OCI-LY7 (cell line): ENCODE measurements around the gene SUSD4. TPM values are rescaled to one million over a fixed set of nuclear protein-coding genes. Genes with fewer than 3 reads are reported as not detected.

ENCODE experiments used
- BruUV-seq: library from RNA; stranded (reverse); fragments of 400-500 nt; replicated peaks from 2 replicates; lab custom pipeline; 2021; lab: Mats Ljungman, UMichigan
- CTCF ChIA-PET: fragments of 300-600 bp; sonication (Branson Sonifier 250); formaldehyde crosslinking; loops from one replicate; lab custom pipeline; 2022; ENCODE audit warnings: antibody characterized with exemption; ENCODE audit not compliant: unreplicated experiment; lab: Charles Lee
- POLR2A ChIA-PET: fragments of 300-600 bp; sonication (Branson Sonifier 250); formaldehyde crosslinking; loops from one replicate; lab custom pipeline; 2022; ENCODE audit warnings: antibody characterized with exemption; lab: Charles Lee
- DNase-seq: peaks from one replicate; pipeline ENCODE4 v3.0.0-alpha.2; 2015; ENCODE audit warnings: low spot score
- H2AFZ ChIP-seq: fragments of 200-600 bp; sonication (generic), shearing (Covaris generic); 2 replicates; pipeline ENCODE4 v1.6.1; 2014; ENCODE audit warnings: mild to moderate bottlenecking, antibody characterized with exemption, low read length, moderate library complexity
- H3K27ac ChIP-seq: fragments of 200-600 bp; sonication (generic); 2 replicates; pipeline ENCODE4 v1.5.1; 2014; ENCODE audit warnings: mixed run types, low read depth, mild to moderate bottlenecking, moderate library complexity, low read length, inconsistent platforms; ENCODE audit not compliant: poor library complexity, severe bottlenecking
- H3K36me3 ChIP-seq: fragments of 200-600 bp; sonication (generic); 2 replicates; pipeline ENCODE4 v1.6.1; 2014; ENCODE audit warnings: mild to moderate bottlenecking, antibody characterized with exemption, low read length, moderate library complexity, mixed read lengths; ENCODE audit not compliant: insufficient read depth
- H3K4me1 ChIP-seq: fragments of 200-600 bp; sonication (generic); 2 replicates; pipeline ENCODE4 v1.5.1; 2014; ENCODE audit warnings: mild to moderate bottlenecking, low read length; ENCODE audit not compliant: insufficient read depth, poor library complexity, severe bottlenecking
- H3K4me2 ChIP-seq: fragments of 200-600 bp; sonication (generic); 2 replicates; pipeline ENCODE4 v1.6.1; 2014; ENCODE audit warnings: mild to moderate bottlenecking, low read length
- H3K4me3 ChIP-seq: fragments of 200-600 bp; sonication (generic); 2 replicates; pipeline ENCODE4 v1.5.1; 2014; ENCODE audit warnings: mild to moderate bottlenecking, low read depth, low read length; ENCODE audit not compliant: poor library complexity, severe bottlenecking
- H3K79me2 ChIP-seq: fragments of 200-600 bp; sonication (generic); 2 replicates; pipeline ENCODE4 v1.6.1; 2016; ENCODE audit warnings: low read depth, mild to moderate bottlenecking, low read length, moderate library complexity, mixed read lengths; ENCODE audit not compliant: insufficient read depth
- H3K9me2 ChIP-seq: fragments of 200-600 bp; sonication (generic); 2 replicates; pipeline ENCODE4 v1.6.1; 2016; ENCODE audit warnings: mild to moderate bottlenecking, low read length, mixed read lengths; ENCODE audit not compliant: insufficient read depth
- H3K9me3 ChIP-seq: fragments of 200-600 bp; sonication (generic); 2 replicates; pipeline ENCODE4 v1.6.1; 2014; ENCODE audit warnings: mild to moderate bottlenecking, mixed run types, low read length, mixed read lengths
- H4K20me1 ChIP-seq: fragments of 200-600 bp; sonication (generic); 2 replicates; pipeline ENCODE4 v1.6.1; 2014; ENCODE audit warnings: mild to moderate bottlenecking, antibody characterized with exemption, low read length, moderate library complexity, mixed read lengths; ENCODE audit not compliant: insufficient read depth
- CTCF ChIP-seq: fragments of 200-600 bp; sonication (generic); conservative IDR thresholded peaks from 2 replicates; pipeline ENCODE4 v1.5.1; 2014; ENCODE audit warnings: mild to moderate bottlenecking, antibody characterized with exemption, low read length, moderate library complexity, mixed read lengths
- EZH2phosphoT487 ChIP-seq: fragments of 200-600 bp; sonication (generic); IDR thresholded peaks from 2 replicates; pipeline ENCODE4 v1.6.1; 2018; ENCODE audit warnings: low read depth, borderline replicate concordance, mild to moderate bottlenecking, mixed run types, antibody characterized with exemption, low read length, moderate library complexity, mixed read lengths
- intact Hi-C: fragments of 100-400 bp; cut with micrococcal nuclease; formaldehyde crosslinking; loops from one replicate; pipeline ENCODE4 v1.10.0; 2022; ENCODE audit not compliant: unreplicated experiment
- total RNA-seq, 2 experiments: library from RNA; depleted of rRNA in 1 of 2; stranded (reverse); fragments of >200 nt in 1 of 2; shearing (Covaris generic) in 1 of 2; gene quantifications; 2 replicates each; pipeline ENCODE4 v1.2.3, GENCODE V29; 2014 to 2022

SUSD4 gene
- total RNA-seq, 2 experiments from 2014 or later, result 0.42 TPM; not detected in 1

- no TSS peak for BruUV-seq
- no peak overlapping the region for H3K4me2 ChIP-seq
- CTCF ChIA-PET, result no interaction called here
Observed at GRCh38 chr1:223221686-223222085, 142.3 kb downstream of the SUSD4 start.

GRCh38 chr1:223219846-223220610 lies 143.9 kb downstream of the SUSD4 start:
- no peak for TF ChIP-seq CTCF
- TF ChIP-seq EZH2phosphoT487, result no peak
- BruUV-seq, result no TSS peak
- no peaks in the 10 kb centered on the region for H3K9me2 ChIP-seq
- H3K4me3 ChIP-seq, result no peak overlapping the region
- no peak overlapping the region for H2AFZ ChIP-seq
- CTCF ChIA-PET, result no interaction called here
- H3K9me3 ChIP-seq, result no peaks in the 10 kb centered on the region
- no peaks in the 10 kb centered on the region for H3K36me3 ChIP-seq
- no peak overlapping the region for H3K4me2 ChIP-seq
- H3K4me1 ChIP-seq, result no peaks in the 10 kb centered on the region
- H4K20me1 ChIP-seq, result no peaks in the 10 kb centered on the region
- POLR2A ChIA-PET, result no interaction called here
- intact Hi-C loops, result no loop called here
- no peak for DNase-seq
- no peak overlapping the region for H3K27ac ChIP-seq
- H3K79me2 ChIP-seq, result no peaks in the 10 kb centered on the region

More at GRCh38 chr1:223221686-223222085, 142.3 kb downstream of the SUSD4 start:
- Histone ChIP-seq H4K20me1 (no peaks in the 10 kb centered on the region), H3K36me3 (no peaks in the 10 kb centered on the region), H3K9me2 (no peaks in the 10 kb centered on the region), H2AFZ (no peak overlapping the region), H3K9me3 (no peaks in the 10 kb centered on the region), H3K4me1 (no peaks in the 10 kb centered on the region), H3K27ac (no peak overlapping the region), H3K79me2 (no peaks in the 10 kb centered on the region), H3K4me3 (no peak overlapping the region)
- no peak for DNase-seq
- intact Hi-C loops, result no loop called here
- TF ChIP-seq CTCF, result no peak
- TF ChIP-seq EZH2phosphoT487, result no peak
- POLR2A ChIA-PET, result no interaction called here

GRCh38 chr1:223219318-223219635 lies 144.7 kb downstream of the SUSD4 start:
- Histone ChIP-seq H3K9me2 (no peaks in the 10 kb centered on the region), H3K4me2 (no peak overlapping the region), H3K9me3 (no peaks in the 10 kb centered on the region), H3K4me3 (no peak overlapping the region), H4K20me1 (no peaks in the 10 kb centered on the region), H3K36me3 (no peaks in the 10 kb centered on the region), H2AFZ (no peak overlapping the region), H3K27ac (no peak overlapping the region), H3K4me1 (no peaks in the 10 kb centered on the region), H3K79me2 (no peaks in the 10 kb centered on the region)
- TF ChIP-seq CTCF, result no peak
- TF ChIP-seq EZH2phosphoT487, result no peak
- ChIA-PET POLR2A (interaction anchor here (0.6 kb wide), 2 partner anchors 1019 to 1835 kb away, joined by 3 to 4 read pairs; no protein-coding TSS in a partner anchor), CTCF (no interaction called here)
- no peak for DNase-seq
- no TSS peak for BruUV-seq
- intact Hi-C loops, result no loop called here
